ENCODE data around the gene TSSC4.

TSSC4 gene

GRCh38 chr11:2369896-2370295 lies 30.7 kb upstream of the TSSC4 start:
- DNase-seq = no peak

- DNase-seq = no peak
Observed at GRCh38 chr11:2374456-2375201, 25.9 kb upstream of the TSSC4 start.

- no peak for DNase-seq
Observed at GRCh38 chr11:2375341-2375853, 25.2 kb upstream of the TSSC4 start.

GRCh38 chr11:2375964-2376551 lies 24.5 kb upstream of the TSSC4 start:
- DNase-seq = no peak

- DNase-seq = peak; percentile 62
Observed at GRCh38 chr11:2376751-2377451, 23.6 kb upstream of the TSSC4 start, which contains the start of gene CD81. Gene CD81, plus strand, starts transcription at chr11:2377310. Its CDS starts 240 bp downstream, at chr11:2377550.

- peak; percentile 48 for DNase-seq
Observed at GRCh38 chr11:2377511-2378443, 22.8 kb upstream of the TSSC4 start.

- DNase-seq = no peak
Observed at GRCh38 chr11:2378527-2379210, 21.9 kb upstream of the TSSC4 start.

GRCh38 chr11:2379466-2380174 lies 20.9 kb upstream of the TSSC4 start:
- no peak for DNase-seq

- no peak for DNase-seq
Observed at GRCh38 chr11:2380396-2380795, 20.2 kb upstream of the TSSC4 start.

- DNase-seq = no peak
Observed at GRCh38 chr11:2380807-2381350, 19.7 kb upstream of the TSSC4 start.

GRCh38 chr11:2381494-2382128 lies 18.9 kb upstream of the TSSC4 start:
- no peak for DNase-seq

GRCh38 chr11:2382129-2382517 lies 18.4 kb upstream of the TSSC4 start:
- DNase-seq = no peak

- DNase-seq = no peak
Observed at GRCh38 chr11:2382936-2383851, 17.4 kb upstream of the TSSC4 start.

- DNase-seq = no peak
Observed at GRCh38 chr11:2383852-2384804, 16.4 kb upstream of the TSSC4 start.

GRCh38 chr11:2385156-2386151 lies 15.1 kb upstream of the TSSC4 start:
- no peak for DNase-seq

GRCh38 chr11:2386591-2386990 lies 14.0 kb upstream of the TSSC4 start:
- no peak for DNase-seq
